Measurements from ENCODE around the gene TIMM8B.

GRCh38 chr11:112087212-112087611, 656 bp upstream of the TIMM8B start:
- TF ChIP-seq CTCF (conservative IDR thresholded peaks at IDR 0.05; ENCODE audit: low read depth, low read length) (no peak), POLR2A (IDR thresholded peaks at IDR 0.05; ENCODE audit: low read depth, low read length) (no peak), USF2 (IDR thresholded peaks at IDR 0.05; ENCODE audit: low read depth, low read length) (no peak), MAFK (IDR thresholded peaks at IDR 0.05; ENCODE audit: low read depth, low read length) (no peak), SMC3 (IDR thresholded peaks at IDR 0.05; ENCODE audit: low read depth, low read length) (no peak), BHLHE40 (IDR thresholded peaks at IDR 0.05; ENCODE audit: low read depth, low read length) (no peak), MAZ (IDR thresholded peaks at IDR 0.05; ENCODE audit: borderline replicate concordance, low read depth, low read length) (no peak), CEBPB (IDR thresholded peaks at IDR 0.05; ENCODE audit: low read depth, low read length) (no peak), NFE2L2 (IDR thresholded peaks at IDR 0.05; ENCODE audit: low read depth, low read length) (no peak), RCOR1 (IDR thresholded peaks at IDR 0.05; ENCODE audit: insufficient replicate concordance, low read length) (no peak), MXI1 (IDR thresholded peaks at IDR 0.05; ENCODE audit: borderline replicate concordance, low read depth, low read length) (no peak)

Data from IMR-90 (cell line).